MM.1S (cell line): ENCODE data around the gene SOX10.

Experiments
- DNase-seq: peaks from one replicate; pipeline ENCODE4 v3.0.0-alpha.2; 2015
- H2AFZ ChIP-seq: fragments of 300-600 bp; sonication (generic); 2 replicates; pipeline ENCODE4 v1.6.0; 2016; ENCODE audit warnings: antibody characterized with exemption, low read length
- H3F3A ChIP-seq: fragments of 300-600 bp; sonication (generic); 2 replicates; pipeline ENCODE4 v1.6.1; 2016; ENCODE audit warnings: mild to moderate bottlenecking, antibody characterized with exemption, low read length, moderate library complexity, mixed read lengths; ENCODE audit not compliant: insufficient read depth
- H3K27ac ChIP-seq: fragments of 300-600 bp; sonication (generic); 2 replicates; pipeline ENCODE4 v1.5.1; 2016; ENCODE audit warnings: mild to moderate bottlenecking, low read length
- H3K27me3 ChIP-seq: fragments of 300-600 bp; sonication (generic); replicated peaks from 2 replicates; pipeline ENCODE4 v1.6.0; 2016; ENCODE audit warnings: low read length; ENCODE audit not compliant: insufficient read depth
- H3K36me3 ChIP-seq: fragments of 300-600 bp; sonication (generic); replicated peaks from 2 replicates; pipeline ENCODE4 v1.6.1; 2016; ENCODE audit warnings: mild to moderate bottlenecking, low read length, mixed read lengths; ENCODE audit not compliant: insufficient read depth
- H3K4me1 ChIP-seq: fragments of 300-600 bp; sonication (generic); 2 replicates; pipeline ENCODE4 v1.6.1; 2016; ENCODE audit warnings: low read length, mixed read lengths
- H3K4me2 ChIP-seq: fragments of 300-600 bp; sonication (generic); 2 replicates; pipeline ENCODE4 v1.6.0; 2016; ENCODE audit warnings: low read depth, low read length
- H3K4me3 ChIP-seq: fragments of 300-600 bp; sonication (generic); 2 replicates; pipeline ENCODE4 v1.5.1; 2016; ENCODE audit warnings: low read length, mixed read lengths
- H3K79me2 ChIP-seq: fragments of 300-600 bp; sonication (generic); 2 replicates; pipeline ENCODE4 v1.6.1; 2016; ENCODE audit warnings: mixed run types, low read length, mixed read lengths
- H3K9ac ChIP-seq: fragments of 300-600 bp; sonication (generic); 2 replicates; pipeline ENCODE4 v1.6.1; 2016; ENCODE audit warnings: low read length, mixed read lengths
- H3K9me2 ChIP-seq: fragments of 300-600 bp; sonication (generic); replicated peaks from 2 replicates; pipeline ENCODE4 v1.6.1; 2016; ENCODE audit warnings: mild to moderate bottlenecking, low read length, mixed read lengths; ENCODE audit not compliant: insufficient read depth
- H3K9me3 ChIP-seq: fragments of 300-600 bp; sonication (generic); replicated peaks from 2 replicates; pipeline ENCODE4 v1.6.1; 2016; ENCODE audit warnings: mild to moderate bottlenecking, low read length, mixed read lengths; ENCODE audit not compliant: insufficient read depth
- H4K20me1 ChIP-seq: fragments of 300-600 bp; sonication (generic); 2 replicates; pipeline ENCODE4 v1.6.1; 2016; ENCODE audit warnings: mild to moderate bottlenecking, low read length, moderate library complexity, mixed read lengths; ENCODE audit not compliant: insufficient read depth
- EZH2 ChIP-seq: fragments of 300-600 bp; sonication (generic); optimal IDR thresholded peaks from 2 replicates; pipeline ENCODE3; 2017; ENCODE audit warnings: low read depth, mild to moderate bottlenecking, antibody characterized with exemption, low read length, mixed read lengths
- EZH2phosphoT487 ChIP-seq: fragments of 300-600 bp; sonication (generic); IDR thresholded peaks from 2 replicates; pipeline ENCODE4 v1.6.1; 2018; ENCODE audit warnings: antibody characterized with exemption, low read length
- TF ChIP-seq, protein P1 (sequence below): fragments of 300-600 bp; sonication (generic); IDR thresholded peaks from 2 replicates; pipeline ENCODE4 v1.5.1; 2016; ENCODE audit warnings: antibody characterized with exemption, low read length, mixed read lengths

Gene SOX10

GRCh38 chr22:38017272-38017920, 33.0 kb upstream of the SOX10 start:
- H3K36me3 ChIP-seq = no peaks in the 10 kb centered on the region
- H2AFZ ChIP-seq = no peak overlapping the region
- no peak overlapping the region for H3K27ac ChIP-seq
- no peaks in the 10 kb centered on the region for H3K9me3 ChIP-seq
- H3K9me2 ChIP-seq = no peaks in the 10 kb centered on the region
- H3K4me3 ChIP-seq = no peak overlapping the region
- no peak overlapping the region for H3K4me2 ChIP-seq
- H3F3A ChIP-seq = no peaks in the 10 kb centered on the region
- TF ChIP-seq EZH2 (no peak), EZH2phosphoT487 (no peak)
- TF ChIP-seq, protein P1, sequence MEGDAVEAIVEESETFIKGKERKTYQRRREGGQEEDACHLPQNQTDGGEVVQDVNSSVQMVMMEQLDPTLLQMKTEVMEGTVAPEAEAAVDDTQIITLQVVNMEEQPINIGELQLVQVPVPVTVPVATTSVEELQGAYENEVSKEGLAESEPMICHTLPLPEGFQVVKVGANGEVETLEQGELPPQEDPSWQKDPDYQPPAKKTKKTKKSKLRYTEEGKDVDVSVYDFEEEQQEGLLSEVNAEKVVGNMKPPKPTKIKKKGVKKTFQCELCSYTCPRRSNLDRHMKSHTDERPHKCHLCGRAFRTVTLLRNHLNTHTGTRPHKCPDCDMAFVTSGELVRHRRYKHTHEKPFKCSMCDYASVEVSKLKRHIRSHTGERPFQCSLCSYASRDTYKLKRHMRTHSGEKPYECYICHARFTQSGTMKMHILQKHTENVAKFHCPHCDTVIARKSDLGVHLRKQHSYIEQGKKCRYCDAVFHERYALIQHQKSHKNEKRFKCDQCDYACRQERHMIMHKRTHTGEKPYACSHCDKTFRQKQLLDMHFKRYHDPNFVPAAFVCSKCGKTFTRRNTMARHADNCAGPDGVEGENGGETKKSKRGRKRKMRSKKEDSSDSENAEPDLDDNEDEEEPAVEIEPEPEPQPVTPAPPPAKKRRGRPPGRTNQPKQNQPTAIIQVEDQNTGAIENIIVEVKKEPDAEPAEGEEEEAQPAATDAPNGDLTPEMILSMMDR = no peak
- no peak for DNase-seq
- no peaks in the 10 kb centered on the region for H3K4me1 ChIP-seq
- no peaks in the 10 kb centered on the region for H3K79me2 ChIP-seq
- H3K27me3 ChIP-seq = no peaks in the 10 kb centered on the region
- H3K9ac ChIP-seq = no peak overlapping the region
- no peaks in the 10 kb centered on the region for H4K20me1 ChIP-seq

DNA sequence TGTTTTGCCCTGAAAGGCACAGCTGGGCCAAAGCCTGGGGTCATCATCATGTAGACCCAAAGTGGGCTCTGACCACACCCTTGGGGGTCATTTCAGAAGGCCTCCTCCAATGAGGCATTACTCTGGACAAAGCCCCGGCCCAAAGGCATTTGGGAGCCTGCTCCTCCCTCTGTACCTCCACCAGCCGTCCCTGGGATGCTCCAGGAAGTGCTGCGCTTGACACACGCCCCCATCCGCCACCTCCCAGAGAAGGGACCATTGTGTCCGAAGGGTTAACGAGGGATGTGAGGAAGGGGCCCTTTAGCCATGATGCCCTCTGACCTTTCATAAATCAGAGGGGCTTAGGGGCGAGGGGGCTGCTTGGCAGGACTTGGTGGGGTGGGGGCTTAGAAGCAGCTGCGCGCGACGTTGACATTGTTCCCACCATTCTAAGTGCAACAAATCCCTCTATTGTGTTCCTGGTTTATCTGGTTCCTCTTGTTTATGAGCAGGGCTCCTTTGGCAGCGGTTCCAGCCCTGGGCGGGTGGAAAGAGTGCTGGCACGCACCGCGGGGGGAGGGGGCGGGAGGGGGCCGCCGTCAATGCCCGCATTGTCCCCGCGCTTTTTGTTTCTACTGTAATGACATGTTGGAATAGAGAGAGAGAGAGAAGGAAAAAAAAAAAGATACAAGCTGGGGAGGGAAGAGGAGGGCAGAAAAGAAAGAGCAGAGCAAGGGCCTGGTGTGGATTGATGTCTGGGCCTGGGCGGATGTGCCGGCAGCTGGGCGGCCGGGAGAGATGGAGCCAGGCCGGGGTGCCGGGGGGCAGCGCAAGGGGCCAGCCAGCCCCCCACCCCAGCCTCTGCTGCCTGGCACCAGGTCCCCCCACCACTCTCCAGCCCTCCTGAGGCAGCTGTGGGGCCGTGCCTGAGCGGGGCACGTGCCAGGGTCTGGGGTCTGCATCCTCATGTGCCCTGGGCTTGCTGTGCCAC, 32.1 kb upstream of the SOX10 start:
- H3K9me2 ChIP-seq = no peaks in the 10 kb centered on the region
- no peaks in the 10 kb centered on the region for H3K4me1 ChIP-seq
- no peaks in the 10 kb centered on the region for H3K36me3 ChIP-seq
- H3K79me2 ChIP-seq = no peaks in the 10 kb centered on the region
- H2AFZ ChIP-seq = no peak overlapping the region
- no peaks in the 10 kb centered on the region for H4K20me1 ChIP-seq
- no peaks in the 10 kb centered on the region for H3K27me3 ChIP-seq
- no peaks in the 10 kb centered on the region for H3F3A ChIP-seq
- no peak overlapping the region for H3K9ac ChIP-seq
- H3K9me3 ChIP-seq = no peaks in the 10 kb centered on the region
- H3K4me2 ChIP-seq = no peak overlapping the region
- DNase-seq = no peak
- H3K4me3 ChIP-seq = no peak overlapping the region
- TF ChIP-seq, protein P1 = no peak
- TF ChIP-seq EZH2phosphoT487 (no peak), EZH2 (no peak)
- no peak overlapping the region for H3K27ac ChIP-seq

- Histone ChIP-seq H3K9ac (no peak overlapping the region), H3K9me3 (no peaks in the 10 kb centered on the region), H3K79me2 (no peaks in the 10 kb centered on the region), H3K9me2 (no peaks in the 10 kb centered on the region), H3K36me3 (no peaks in the 10 kb centered on the region), H3K4me2 (no peak overlapping the region), H3F3A (no peaks in the 10 kb centered on the region), H3K4me1 (no peaks in the 10 kb centered on the region), H3K27me3 (no peaks in the 10 kb centered on the region), H4K20me1 (no peaks in the 10 kb centered on the region), H3K4me3 (no peak overlapping the region), H2AFZ (no peak overlapping the region), H3K27ac (no peak overlapping the region)
- no peak for DNase-seq
- TF ChIP-seq, protein P1 = no peak
- no peak for TF ChIP-seq EZH2phosphoT487
- no peak for TF ChIP-seq EZH2
Measured at GRCh38 chr22:38014083-38014482, 29.7 kb upstream of the SOX10 start.
